PFSK-1 (cell line): ENCODE data around the gene KIF1C.

Experiments
- FOXP2 ChIP-seq: optimal IDR thresholded peaks from 2 replicates; pipeline ENCODE3; 2011; ENCODE audit warnings: borderline replicate concordance, control low read depth, inconsistent platforms; ENCODE audit not compliant: insufficient read depth; ENCODE audit errors: extremely low read length, extremely low read depth
- POLR2AphosphoS5 ChIP-seq: IDR thresholded peaks from 2 replicates; pipeline ENCODE4 v1.6.1; 2012; ENCODE audit warnings: low read depth, mild to moderate bottlenecking, control low read depth, low read length, moderate library complexity
- SIN3A ChIP-seq: IDR thresholded peaks from 2 replicates; pipeline ENCODE4 v1.6.1; 2012; ENCODE audit warnings: mild to moderate bottlenecking, low read length, moderate library complexity, borderline replicate concordance; ENCODE audit not compliant: insufficient read depth
- TAF1 ChIP-seq: IDR thresholded peaks from 2 replicates; pipeline ENCODE4 v1.6.1; 2012; ENCODE audit warnings: low read length, control low read depth, borderline replicate concordance; ENCODE audit not compliant: insufficient read depth
- TF ChIP-seq, protein P1 (sequence below), 2 experiments: IDR thresholded peaks; 2 replicates each; pipeline versions ENCODE4 v1.6.1 to v1.8.0; 2011 to 2012; ENCODE audit warnings: low read depth in 2 of 2, low read length in 2 of 2, control low read depth in 1 of 2, inconsistent platforms in 1 of 2, mild to moderate bottlenecking in 1 of 2, moderate library complexity in 1 of 2; ENCODE audit not compliant: insufficient read depth in 1 of 2

The KIF1C gene

DNA sequence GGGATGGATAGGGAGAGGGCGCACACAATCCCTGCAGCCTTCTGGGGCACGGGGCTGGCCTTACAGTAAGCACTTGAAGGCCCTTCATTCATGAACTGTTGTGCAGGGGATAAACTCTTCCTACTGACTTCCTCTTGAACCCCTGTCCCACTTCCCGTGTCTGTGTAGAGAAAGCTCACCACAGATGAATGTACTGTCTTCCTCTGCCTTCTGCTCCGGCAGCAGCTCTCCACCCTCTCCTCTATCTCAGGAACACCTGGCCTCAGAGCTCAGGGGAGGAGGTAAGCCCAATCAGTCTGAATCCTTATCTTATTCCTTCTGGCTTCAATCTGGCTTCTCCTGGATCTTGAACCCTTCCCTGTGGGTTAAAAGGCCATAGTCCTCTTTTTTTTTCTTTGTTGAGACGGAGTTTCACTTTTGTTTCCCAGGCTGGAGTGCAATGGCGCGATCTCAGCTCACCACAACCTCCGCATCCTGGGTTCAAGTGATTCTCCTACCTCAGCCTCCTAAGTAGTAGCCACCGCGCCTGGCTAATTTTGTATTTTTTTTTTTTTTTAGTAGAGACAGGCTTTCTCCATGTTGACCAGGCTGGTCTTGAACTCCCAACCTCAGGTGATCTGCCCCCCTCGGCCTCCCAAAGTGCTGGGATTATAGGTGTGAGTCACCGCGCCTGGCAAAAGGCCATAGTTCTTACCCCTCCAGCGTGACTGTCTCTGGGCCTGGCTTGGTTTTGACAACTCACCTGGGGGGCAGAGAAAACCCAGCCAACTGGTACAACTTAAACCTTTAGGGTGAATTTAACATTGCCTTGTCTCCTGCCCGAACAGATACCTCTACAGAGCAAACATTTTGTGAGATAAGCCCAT, 44.6 kb downstream of the KIF1C start:
- TF ChIP-seq POLR2AphosphoS5 (no peak), TAF1 (no peak), SIN3A (no peak), FOXP2 (no peak)
- TF ChIP-seq, protein P1, sequence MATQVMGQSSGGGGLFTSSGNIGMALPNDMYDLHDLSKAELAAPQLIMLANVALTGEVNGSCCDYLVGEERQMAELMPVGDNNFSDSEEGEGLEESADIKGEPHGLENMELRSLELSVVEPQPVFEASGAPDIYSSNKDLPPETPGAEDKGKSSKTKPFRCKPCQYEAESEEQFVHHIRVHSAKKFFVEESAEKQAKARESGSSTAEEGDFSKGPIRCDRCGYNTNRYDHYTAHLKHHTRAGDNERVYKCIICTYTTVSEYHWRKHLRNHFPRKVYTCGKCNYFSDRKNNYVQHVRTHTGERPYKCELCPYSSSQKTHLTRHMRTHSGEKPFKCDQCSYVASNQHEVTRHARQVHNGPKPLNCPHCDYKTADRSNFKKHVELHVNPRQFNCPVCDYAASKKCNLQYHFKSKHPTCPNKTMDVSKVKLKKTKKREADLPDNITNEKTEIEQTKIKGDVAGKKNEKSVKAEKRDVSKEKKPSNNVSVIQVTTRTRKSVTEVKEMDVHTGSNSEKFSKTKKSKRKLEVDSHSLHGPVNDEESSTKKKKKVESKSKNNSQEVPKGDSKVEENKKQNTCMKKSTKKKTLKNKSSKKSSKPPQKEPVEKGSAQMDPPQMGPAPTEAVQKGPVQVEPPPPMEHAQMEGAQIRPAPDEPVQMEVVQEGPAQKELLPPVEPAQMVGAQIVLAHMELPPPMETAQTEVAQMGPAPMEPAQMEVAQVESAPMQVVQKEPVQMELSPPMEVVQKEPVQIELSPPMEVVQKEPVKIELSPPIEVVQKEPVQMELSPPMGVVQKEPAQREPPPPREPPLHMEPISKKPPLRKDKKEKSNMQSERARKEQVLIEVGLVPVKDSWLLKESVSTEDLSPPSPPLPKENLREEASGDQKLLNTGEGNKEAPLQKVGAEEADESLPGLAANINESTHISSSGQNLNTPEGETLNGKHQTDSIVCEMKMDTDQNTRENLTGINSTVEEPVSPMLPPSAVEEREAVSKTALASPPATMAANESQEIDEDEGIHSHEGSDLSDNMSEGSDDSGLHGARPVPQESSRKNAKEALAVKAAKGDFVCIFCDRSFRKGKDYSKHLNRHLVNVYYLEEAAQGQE (IDR thresholded peaks at IDR 0.05; ENCODE audit: insufficient read depth in 1 of 2, low read depth in 2 of 2, low read length in 2 of 2), result no peak

DNA sequence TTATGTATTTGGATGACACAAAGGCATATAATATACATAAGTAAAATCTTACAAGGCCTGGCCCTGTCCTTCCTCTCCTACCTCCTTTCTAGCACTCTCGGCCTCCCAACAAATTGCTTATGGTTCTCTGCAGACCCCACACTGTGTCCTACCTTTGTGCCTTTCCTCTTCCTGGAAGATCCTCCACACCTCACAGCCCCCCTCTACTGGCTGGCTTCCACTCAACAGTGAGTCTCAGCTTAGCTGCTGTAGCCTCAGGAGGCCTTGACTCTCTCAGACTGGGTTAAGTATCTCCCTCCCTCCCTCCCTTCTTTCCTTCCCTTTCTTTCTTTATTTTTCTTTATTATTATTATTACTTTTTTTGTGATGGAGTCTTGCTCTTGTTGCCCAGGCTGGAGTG, 45.8 kb downstream of the KIF1C start:
- TF ChIP-seq SIN3A (no peak), POLR2AphosphoS5 (no peak), TAF1 (no peak), FOXP2 (no peak)
- TF ChIP-seq, protein P1 (IDR thresholded peaks at IDR 0.05; ENCODE audit: insufficient read depth in 1 of 2, low read depth in 2 of 2, low read length in 2 of 2), result no peak

DNA sequence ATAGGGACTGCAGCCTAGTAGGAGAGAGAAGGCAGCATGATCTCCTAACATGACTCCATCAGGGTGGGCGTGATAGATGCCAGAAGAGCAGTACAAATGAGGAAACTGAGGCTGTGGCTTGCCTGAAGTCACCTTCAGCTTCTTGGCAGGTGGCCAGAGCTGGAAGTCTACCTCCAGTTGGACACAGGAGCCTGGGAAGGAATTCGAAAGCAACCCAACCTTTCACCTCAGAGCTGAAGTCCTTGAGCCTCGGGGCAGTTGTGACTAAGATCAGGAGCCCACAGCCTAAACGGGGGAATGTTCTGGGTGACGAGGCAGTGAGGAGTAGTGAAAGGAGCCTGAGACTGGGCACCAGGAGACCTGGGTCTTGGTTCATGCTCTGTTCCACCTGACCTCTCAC, 46.9 kb downstream of the KIF1C start:
- TF ChIP-seq FOXP2 (no peak), TAF1 (no peak), SIN3A (no peak), POLR2AphosphoS5 (no peak)
- TF ChIP-seq, protein P1 (IDR thresholded peaks at IDR 0.05; ENCODE audit: insufficient read depth in 1 of 2, low read depth in 2 of 2, low read length in 2 of 2), result no peak

DNA sequence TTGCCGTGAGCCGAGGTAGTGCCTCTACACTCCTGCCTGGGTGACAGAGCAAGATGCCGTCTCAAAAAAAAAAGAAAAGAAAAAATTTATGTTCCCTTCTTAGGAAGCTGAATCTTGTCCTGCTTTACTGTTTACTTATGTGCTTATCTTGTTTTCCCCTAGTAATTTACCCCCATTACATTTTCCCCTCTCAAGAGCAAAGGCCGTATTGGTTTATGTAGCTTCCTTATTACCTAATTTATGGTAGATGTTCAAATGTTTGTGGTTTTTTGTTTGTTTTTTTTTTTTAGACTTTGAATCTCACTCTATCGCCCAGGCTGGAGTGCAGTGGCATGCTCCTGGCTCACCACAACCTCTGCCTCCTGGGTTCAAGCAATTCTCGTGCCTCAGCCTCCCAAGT, 47.7 kb downstream of the KIF1C start:
- TF ChIP-seq FOXP2 (no peak), TAF1 (no peak)
- TF ChIP-seq, protein P1 (IDR thresholded peaks at IDR 0.05; ENCODE audit: insufficient read depth in 1 of 2, low read depth in 2 of 2, low read length in 2 of 2), result no peak
